ENCODE data around the gene LETMD1. TPM values are rescaled to one million over a fixed set of nuclear protein-coding genes. Genes with fewer than 3 reads are reported as not detected.

The LETMD1 gene
- total and polyA plus RNA-seq, 2 of the 13 experiments (the other 11 are each of a cell fraction or from before 2014, with no cell fraction given), result 43.3 to 87.7 TPM

DNA sequence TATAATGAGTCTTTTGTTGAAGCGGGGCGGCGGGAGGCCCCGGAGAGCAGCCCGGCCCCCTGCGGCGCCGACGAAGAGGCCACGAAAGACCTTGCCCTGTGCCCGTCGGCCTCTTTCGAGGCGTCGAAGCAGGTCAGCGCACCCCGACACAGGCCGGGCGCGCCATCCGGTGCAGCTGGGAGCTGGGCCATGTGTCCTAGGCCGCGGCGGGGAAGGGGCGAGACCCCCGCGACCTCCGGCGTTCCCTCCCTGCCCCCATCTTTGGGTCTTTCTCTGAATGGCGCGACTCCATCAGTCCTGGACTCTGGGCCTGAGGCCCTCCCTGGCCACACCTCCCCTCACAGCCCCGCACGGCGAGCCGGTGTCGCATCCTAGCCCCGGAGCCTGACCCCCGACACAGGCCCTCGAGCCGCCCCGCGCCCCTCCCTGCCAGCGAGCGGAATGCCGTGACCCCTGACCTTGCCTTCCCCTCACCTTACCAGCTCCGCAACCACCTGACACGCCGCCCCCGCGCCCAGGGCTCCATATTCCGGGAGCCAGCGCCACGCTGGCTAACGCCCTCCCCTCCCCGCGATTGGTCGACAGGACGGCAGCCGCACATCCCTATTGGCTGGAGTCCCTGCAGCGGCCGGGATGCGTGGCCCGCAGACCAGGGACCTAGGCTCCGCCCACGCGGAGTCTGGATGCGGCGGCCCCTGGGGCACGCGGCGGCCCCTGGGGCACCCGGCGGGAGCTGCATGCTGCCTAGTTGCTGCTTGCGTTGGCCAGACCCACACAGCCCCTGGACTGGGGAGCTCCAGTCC lies 22.1 kb upstream of the LETMD1 start, which contains the start of gene SLC11A2 (continued):
- TF ChIP-seq RNF2 (conservative IDR thresholded peaks at IDR 0.05; ENCODE audit: low read depth), result peak; percentile 88; the same call in 1 of the 2 replicates
- TF ChIP-seq ASH2L (IDR thresholded peaks at IDR 0.05; ENCODE audit: insufficient read length, low read depth, low read length), result peak; percentile 91
- TF ChIP-seq, protein P1, sequence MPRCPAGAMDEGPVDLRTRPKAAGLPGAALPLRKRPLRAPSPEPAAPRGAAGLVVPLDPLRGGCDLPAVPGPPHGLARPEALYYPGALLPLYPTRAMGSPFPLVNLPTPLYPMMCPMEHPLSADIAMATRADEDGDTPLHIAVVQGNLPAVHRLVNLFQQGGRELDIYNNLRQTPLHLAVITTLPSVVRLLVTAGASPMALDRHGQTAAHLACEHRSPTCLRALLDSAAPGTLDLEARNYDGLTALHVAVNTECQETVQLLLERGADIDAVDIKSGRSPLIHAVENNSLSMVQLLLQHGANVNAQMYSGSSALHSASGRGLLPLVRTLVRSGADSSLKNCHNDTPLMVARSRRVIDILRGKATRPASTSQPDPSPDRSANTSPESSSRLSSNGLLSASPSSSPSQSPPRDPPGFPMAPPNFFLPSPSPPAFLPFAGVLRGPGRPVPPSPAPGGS (CRISPR knock-in tag; IDR thresholded peaks at IDR 0.05), result peak; percentile 84
- TF ChIP-seq ZNF644 (CRISPR knock-in tag; IDR thresholded peaks at IDR 0.05; ENCODE audit: low read depth), result peak; percentile 24; the same call in 1 of the 2 replicates
- no peak for TF ChIP-seq CEBPB (IDR thresholded peaks at IDR 0.05; ENCODE audit: borderline replicate concordance, low read depth, low read length)
- TF ChIP-seq NAIF1 (CRISPR knock-in tag; IDR thresholded peaks at IDR 0.05; ENCODE audit: borderline replicate concordance), result no peak; the same call in 1 of the 2 replicates
- TF ChIP-seq, protein P2, sequence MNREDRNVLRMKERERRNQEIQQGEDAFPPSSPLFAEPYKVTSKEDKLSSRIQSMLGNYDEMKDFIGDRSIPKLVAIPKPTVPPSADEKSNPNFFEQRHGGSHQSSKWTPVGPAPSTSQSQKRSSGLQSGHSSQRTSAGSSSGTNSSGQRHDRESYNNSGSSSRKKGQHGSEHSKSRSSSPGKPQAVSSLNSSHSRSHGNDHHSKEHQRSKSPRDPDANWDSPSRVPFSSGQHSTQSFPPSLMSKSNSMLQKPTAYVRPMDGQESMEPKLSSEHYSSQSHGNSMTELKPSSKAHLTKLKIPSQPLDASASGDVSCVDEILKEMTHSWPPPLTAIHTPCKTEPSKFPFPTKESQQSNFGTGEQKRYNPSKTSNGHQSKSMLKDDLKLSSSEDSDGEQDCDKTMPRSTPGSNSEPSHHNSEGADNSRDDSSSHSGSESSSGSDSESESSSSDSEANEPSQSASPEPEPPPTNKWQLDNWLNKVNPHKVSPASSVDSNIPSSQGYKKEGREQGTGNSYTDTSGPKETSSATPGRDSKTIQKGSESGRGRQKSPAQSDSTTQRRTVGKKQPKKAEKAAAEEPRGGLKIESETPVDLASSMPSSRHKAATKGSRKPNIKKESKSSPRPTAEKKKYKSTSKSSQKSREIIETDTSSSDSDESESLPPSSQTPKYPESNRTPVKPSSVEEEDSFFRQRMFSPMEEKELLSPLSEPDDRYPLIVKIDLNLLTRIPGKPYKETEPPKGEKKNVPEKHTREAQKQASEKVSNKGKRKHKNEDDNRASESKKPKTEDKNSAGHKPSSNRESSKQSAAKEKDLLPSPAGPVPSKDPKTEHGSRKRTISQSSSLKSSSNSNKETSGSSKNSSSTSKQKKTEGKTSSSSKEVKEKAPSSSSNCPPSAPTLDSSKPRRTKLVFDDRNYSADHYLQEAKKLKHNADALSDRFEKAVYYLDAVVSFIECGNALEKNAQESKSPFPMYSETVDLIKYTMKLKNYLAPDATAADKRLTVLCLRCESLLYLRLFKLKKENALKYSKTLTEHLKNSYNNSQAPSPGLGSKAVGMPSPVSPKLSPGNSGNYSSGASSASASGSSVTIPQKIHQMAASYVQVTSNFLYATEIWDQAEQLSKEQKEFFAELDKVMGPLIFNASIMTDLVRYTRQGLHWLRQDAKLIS (CRISPR knock-in tag; IDR thresholded peaks at IDR 0.05), result no peak
- TF ChIP-seq ZIK1 (CRISPR knock-in tag; IDR thresholded peaks at IDR 0.05; ENCODE audit: borderline replicate concordance, low read depth), result peak; percentile 31; the same call in 1 of the 2 replicates
- TF ChIP-seq ARNTL (CRISPR knock-in tag; IDR thresholded peaks at IDR 0.05), result peak; percentile 84
- no peak for TF ChIP-seq ZNF282 (IDR thresholded peaks at IDR 0.05; ENCODE audit: partially characterized antibody)
- TF ChIP-seq, protein P3, sequence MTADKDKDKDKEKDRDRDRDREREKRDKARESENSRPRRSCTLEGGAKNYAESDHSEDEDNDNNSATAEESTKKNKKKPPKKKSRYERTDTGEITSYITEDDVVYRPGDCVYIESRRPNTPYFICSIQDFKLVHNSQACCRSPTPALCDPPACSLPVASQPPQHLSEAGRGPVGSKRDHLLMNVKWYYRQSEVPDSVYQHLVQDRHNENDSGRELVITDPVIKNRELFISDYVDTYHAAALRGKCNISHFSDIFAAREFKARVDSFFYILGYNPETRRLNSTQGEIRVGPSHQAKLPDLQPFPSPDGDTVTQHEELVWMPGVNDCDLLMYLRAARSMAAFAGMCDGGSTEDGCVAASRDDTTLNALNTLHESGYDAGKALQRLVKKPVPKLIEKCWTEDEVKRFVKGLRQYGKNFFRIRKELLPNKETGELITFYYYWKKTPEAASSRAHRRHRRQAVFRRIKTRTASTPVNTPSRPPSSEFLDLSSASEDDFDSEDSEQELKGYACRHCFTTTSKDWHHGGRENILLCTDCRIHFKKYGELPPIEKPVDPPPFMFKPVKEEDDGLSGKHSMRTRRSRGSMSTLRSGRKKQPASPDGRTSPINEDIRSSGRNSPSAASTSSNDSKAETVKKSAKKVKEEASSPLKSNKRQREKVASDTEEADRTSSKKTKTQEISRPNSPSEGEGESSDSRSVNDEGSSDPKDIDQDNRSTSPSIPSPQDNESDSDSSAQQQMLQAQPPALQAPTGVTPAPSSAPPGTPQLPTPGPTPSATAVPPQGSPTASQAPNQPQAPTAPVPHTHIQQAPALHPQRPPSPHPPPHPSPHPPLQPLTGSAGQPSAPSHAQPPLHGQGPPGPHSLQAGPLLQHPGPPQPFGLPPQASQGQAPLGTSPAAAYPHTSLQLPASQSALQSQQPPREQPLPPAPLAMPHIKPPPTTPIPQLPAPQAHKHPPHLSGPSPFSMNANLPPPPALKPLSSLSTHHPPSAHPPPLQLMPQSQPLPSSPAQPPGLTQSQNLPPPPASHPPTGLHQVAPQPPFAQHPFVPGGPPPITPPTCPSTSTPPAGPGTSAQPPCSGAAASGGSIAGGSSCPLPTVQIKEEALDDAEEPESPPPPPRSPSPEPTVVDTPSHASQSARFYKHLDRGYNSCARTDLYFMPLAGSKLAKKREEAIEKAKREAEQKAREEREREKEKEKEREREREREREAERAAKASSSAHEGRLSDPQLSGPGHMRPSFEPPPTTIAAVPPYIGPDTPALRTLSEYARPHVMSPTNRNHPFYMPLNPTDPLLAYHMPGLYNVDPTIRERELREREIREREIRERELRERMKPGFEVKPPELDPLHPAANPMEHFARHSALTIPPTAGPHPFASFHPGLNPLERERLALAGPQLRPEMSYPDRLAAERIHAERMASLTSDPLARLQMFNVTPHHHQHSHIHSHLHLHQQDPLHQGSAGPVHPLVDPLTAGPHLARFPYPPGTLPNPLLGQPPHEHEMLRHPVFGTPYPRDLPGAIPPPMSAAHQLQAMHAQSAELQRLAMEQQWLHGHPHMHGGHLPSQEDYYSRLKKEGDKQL (CRISPR knock-in tag; IDR thresholded peaks at IDR 0.05; ENCODE audit: low read depth), result no peak
- no peak for TF ChIP-seq ZNF674 (CRISPR knock-in tag; IDR thresholded peaks at IDR 0.05; ENCODE audit: low read depth)
- TF ChIP-seq, protein P4, sequence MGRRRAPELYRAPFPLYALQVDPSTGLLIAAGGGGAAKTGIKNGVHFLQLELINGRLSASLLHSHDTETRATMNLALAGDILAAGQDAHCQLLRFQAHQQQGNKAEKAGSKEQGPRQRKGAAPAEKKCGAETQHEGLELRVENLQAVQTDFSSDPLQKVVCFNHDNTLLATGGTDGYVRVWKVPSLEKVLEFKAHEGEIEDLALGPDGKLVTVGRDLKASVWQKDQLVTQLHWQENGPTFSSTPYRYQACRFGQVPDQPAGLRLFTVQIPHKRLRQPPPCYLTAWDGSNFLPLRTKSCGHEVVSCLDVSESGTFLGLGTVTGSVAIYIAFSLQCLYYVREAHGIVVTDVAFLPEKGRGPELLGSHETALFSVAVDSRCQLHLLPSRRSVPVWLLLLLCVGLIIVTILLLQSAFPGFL (CRISPR knock-in tag; IDR thresholded peaks at IDR 0.05), result no peak
- TF ChIP-seq, protein P5, sequence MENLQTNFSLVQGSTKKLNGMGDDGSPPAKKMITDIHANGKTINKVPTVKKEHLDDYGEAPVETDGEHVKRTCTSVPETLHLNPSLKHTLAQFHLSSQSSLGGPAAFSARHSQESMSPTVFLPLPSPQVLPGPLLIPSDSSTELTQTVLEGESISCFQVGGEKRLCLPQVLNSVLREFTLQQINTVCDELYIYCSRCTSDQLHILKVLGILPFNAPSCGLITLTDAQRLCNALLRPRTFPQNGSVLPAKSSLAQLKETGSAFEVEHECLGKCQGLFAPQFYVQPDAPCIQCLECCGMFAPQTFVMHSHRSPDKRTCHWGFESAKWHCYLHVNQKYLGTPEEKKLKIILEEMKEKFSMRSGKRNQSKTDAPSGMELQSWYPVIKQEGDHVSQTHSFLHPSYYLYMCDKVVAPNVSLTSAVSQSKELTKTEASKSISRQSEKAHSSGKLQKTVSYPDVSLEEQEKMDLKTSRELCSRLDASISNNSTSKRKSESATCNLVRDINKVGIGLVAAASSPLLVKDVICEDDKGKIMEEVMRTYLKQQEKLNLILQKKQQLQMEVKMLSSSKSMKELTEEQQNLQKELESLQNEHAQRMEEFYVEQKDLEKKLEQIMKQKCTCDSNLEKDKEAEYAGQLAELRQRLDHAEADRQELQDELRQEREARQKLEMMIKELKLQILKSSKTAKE (CRISPR knock-in tag; IDR thresholded peaks at IDR 0.05; ENCODE audit: borderline replicate concordance), result peak; percentile 84
